Activated CD8-positive, alpha-beta memory T cell treated with anti-CD3 and anti-CD28 coated beads for 24 hours (primary cell): ENCODE measurements around the gene EXOC6.
"Not testable (repeated sequence)": the region's sequence is repeated elsewhere in the genome, so short reads cannot be mapped to it uniquely, and the experiment has no call there.

Experiments used
- DNase-seq: peaks from one replicate; pipeline ENCODE4 v3.0.0-alpha.2; 2020

Gene EXOC6

GRCh38 chr10:92957223-92958010 lies 109.1 kb downstream of the EXOC6 start:
- no peak for DNase-seq

- no peak for DNase-seq
These were observed 113.3 kb downstream of the EXOC6 start for GRCh38 chr10:92961638-92962037.

GRCh38 chr10:92965314-92965713 lies 117.0 kb downstream of the EXOC6 start:
- no peak for DNase-seq

GRCh38 chr10:92967641-92968040 lies 119.3 kb downstream of the EXOC6 start:
- no peak for DNase-seq

GRCh38 chr10:92969151-92969550 lies 120.8 kb downstream of the EXOC6 start:
- DNase-seq = no peak

- no peak for DNase-seq
These were observed 122.2 kb downstream of the EXOC6 start for GRCh38 chr10:92970301-92971070.

GRCh38 chr10:92972066-92972870 lies 123.9 kb downstream of the EXOC6 start:
- no peak for DNase-seq

GRCh38 chr10:92972886-92973285 lies 124.6 kb downstream of the EXOC6 start:
- DNase-seq = no peak

- not testable (repeated sequence) for DNase-seq
These were observed 128.0 kb downstream of the EXOC6 start for GRCh38 chr10:92976278-92976677.

- no peak for DNase-seq
These were observed 140.9 kb downstream of the EXOC6 start for GRCh38 chr10:92989250-92989649.

- DNase-seq = no peak
These were observed 142.3 kb downstream of the EXOC6 start for GRCh38 chr10:92990615-92991014.

- DNase-seq = no peak
These were observed 143.2 kb downstream of the EXOC6 start for GRCh38 chr10:92991513-92991912.

GRCh38 chr10:92993699-92994272 lies 145.5 kb downstream of the EXOC6 start:
- DNase-seq = no peak

GRCh38 chr10:92995509-92995908 lies 147.2 kb downstream of the EXOC6 start:
- no peak for DNase-seq

- DNase-seq = no peak
These were observed 149.3 kb downstream of the EXOC6 start for GRCh38 chr10:92997620-92998019.

GRCh38 chr10:92999191-92999590 lies 150.9 kb downstream of the EXOC6 start:
- DNase-seq = no peak

- DNase-seq = no peak
These were observed 158.2 kb downstream of the EXOC6 start for GRCh38 chr10:93006435-93007039.

GRCh38 chr10:93015722-93016121 lies 167.4 kb downstream of the EXOC6 start:
- DNase-seq = no peak

- no peak for DNase-seq
These were observed 174.8 kb downstream of the EXOC6 start for GRCh38 chr10:93023013-93023650.

GRCh38 chr10:93026072-93026471 lies 177.8 kb downstream of the EXOC6 start:
- DNase-seq = no peak

GRCh38 chr10:93027508-93027907 lies 179.2 kb downstream of the EXOC6 start:
- DNase-seq = no peak

GRCh38 chr10:93028883-93029282 lies 180.6 kb downstream of the EXOC6 start:
- no peak for DNase-seq
